HEK293T (cell line): ENCODE data around the gene CTNNA3.

Experiments
- CTCF ChIA-PET: fragments of 350-600 bp; formaldehyde crosslinking; extraction: SDS; loops from one replicate; lab custom pipeline; 2021; ENCODE audit warnings: antibody characterized with exemption, inconsistent platforms; lab: Yijun Ruan, JAX
- POLR2A ChIA-PET: fragments of 350-600 bp; formaldehyde crosslinking; extraction: SDS; loops from one replicate; lab custom pipeline; 2020; ENCODE audit warnings: antibody characterized with exemption, inconsistent platforms; lab: Yijun Ruan, JAX
- DNase-seq: peaks from one replicate; pipeline ENCODE4 v3.0.0; 2012; ENCODE audit warnings: mixed read lengths; ENCODE audit errors: extremely low spot score
- ARNT ChIP-seq: fragments of 450-650 bp; IDR thresholded peaks from 2 replicates; pipeline ENCODE4 v1.6.1; 2017; ENCODE audit warnings: mild to moderate bottlenecking
- BHLHE40 ChIP-seq: fragments of 450-650 bp; IDR thresholded peaks from 2 replicates; pipeline ENCODE4 v1.6.1; 2016; ENCODE audit warnings: mild to moderate bottlenecking, moderate library complexity, borderline replicate concordance
- CTBP1 ChIP-seq: fragments of 450-650 bp; IDR thresholded peaks from 2 replicates; pipeline ENCODE4 v1.6.1; 2016; ENCODE audit warnings: borderline replicate concordance
- ELF4 ChIP-seq: fragments of 450-650 bp; IDR thresholded peaks from 2 replicates; pipeline ENCODE4 v1.6.1; 2017; ENCODE audit warnings: antibody characterized with exemption
- FOXA1 ChIP-seq: fragments of 450-650 bp; IDR thresholded peaks from 2 replicates; pipeline ENCODE4 v1.6.1; 2016; ENCODE audit warnings: mild to moderate bottlenecking
- FOXK2 ChIP-seq: fragments of 450-650 bp; IDR thresholded peaks from 2 replicates; pipeline ENCODE4 v1.6.1; 2016; ENCODE audit warnings: mild to moderate bottlenecking
- FOXM1 ChIP-seq: fragments of 450-650 bp; IDR thresholded peaks from 2 replicates; pipeline ENCODE4 v1.6.1; 2017; ENCODE audit warnings: mild to moderate bottlenecking, borderline replicate concordance
- HDGF ChIP-seq: fragments of 450-650 bp; IDR thresholded peaks from 2 replicates; pipeline ENCODE4 v1.6.1; 2017; ENCODE audit warnings: antibody characterized with exemption, borderline replicate concordance
- L3MBTL2 ChIP-seq: fragments of 450-650 bp; conservative IDR thresholded peaks from 2 replicates; pipeline ENCODE4 v1.6.1; 2016; ENCODE audit warnings: mild to moderate bottlenecking
- LEF1 ChIP-seq: fragments of 450-650 bp; IDR thresholded peaks from 2 replicates; pipeline ENCODE4 v1.6.1; 2017; ENCODE audit warnings: mild to moderate bottlenecking, borderline replicate concordance
- NFRKB ChIP-seq: fragments of 450-650 bp; IDR thresholded peaks from 2 replicates; pipeline ENCODE4 v1.6.1; 2016; ENCODE audit warnings: mild to moderate bottlenecking, moderate library complexity
- SP1 ChIP-seq: fragments of 450-650 bp; IDR thresholded peaks from 2 replicates; pipeline ENCODE4 v1.6.1; 2017
- SUZ12 ChIP-seq: fragments of 450-650 bp; IDR thresholded peaks from 2 replicates; pipeline ENCODE4 v1.6.1; 2016; ENCODE audit warnings: mild to moderate bottlenecking
- TARDBP ChIP-seq: fragments of 450-650 bp; IDR thresholded peaks from 2 replicates; pipeline ENCODE4 v1.6.1; 2016
- ZNF384 ChIP-seq: fragments of 450-650 bp; IDR thresholded peaks from 2 replicates; pipeline ENCODE4 v1.6.1; 2016
- TF ChIP-seq, protein P1 (sequence below): fragments of 450-650 bp; IDR thresholded peaks from 2 replicates; pipeline ENCODE4 v1.6.1; 2016

CTNNA3 gene

DNA sequence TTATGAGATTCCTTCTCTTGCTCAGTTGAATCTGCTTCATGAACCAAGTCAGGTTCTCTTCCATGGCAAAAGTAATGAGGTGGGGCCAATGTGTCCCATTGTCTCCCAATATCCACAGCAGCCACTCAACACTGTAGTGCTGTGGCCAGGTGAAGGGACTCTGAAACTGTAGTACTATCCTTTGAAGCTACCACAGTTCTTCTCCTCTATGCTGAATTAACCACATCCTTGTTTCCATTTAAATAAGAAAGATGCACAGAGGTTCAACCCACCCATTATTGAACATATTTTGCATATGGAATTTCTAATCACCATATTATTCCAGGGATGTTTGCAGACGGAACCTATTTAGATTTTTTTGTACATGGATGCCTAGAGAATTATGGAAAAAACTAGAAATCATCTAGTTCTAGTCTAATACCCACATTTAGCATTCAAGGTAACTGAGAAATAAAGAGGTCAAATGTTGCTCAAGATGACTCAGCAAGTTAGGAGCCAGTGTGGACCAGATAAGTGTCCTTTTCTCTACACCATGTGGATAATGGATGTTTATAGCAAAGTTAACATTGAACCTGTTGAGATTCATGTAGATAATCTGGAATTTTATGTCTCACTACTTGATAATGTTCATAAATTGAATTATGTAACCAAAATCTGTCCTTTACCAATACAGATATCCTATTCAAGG, 705.7 kb downstream of the CTNNA3 start:
- POLR2A ChIA-PET = no interaction called here
- CTCF ChIA-PET = no interaction called here
- no peak for DNase-seq
- TF ChIP-seq HDGF (no peak), BHLHE40 (no peak), L3MBTL2 (no peak), LEF1 (no peak), FOXM1 (no peak), SUZ12 (no peak), ELF4 (no peak), ARNT (no peak), CTBP1 (no peak), ZNF384 (no peak), TARDBP (no peak), FOXK2 (no peak), NFRKB (no peak), FOXA1 (no peak), SP1 (no peak)
- TF ChIP-seq, protein P1, sequence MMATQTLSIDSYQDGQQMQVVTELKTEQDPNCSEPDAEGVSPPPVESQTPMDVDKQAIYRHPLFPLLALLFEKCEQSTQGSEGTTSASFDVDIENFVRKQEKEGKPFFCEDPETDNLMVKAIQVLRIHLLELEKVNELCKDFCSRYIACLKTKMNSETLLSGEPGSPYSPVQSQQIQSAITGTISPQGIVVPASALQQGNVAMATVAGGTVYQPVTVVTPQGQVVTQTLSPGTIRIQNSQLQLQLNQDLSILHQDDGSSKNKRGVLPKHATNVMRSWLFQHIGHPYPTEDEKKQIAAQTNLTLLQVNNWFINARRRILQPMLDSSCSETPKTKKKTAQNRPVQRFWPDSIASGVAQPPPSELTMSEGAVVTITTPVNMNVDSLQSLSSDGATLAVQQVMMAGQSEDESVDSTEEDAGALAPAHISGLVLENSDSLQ = no peak

DNA sequence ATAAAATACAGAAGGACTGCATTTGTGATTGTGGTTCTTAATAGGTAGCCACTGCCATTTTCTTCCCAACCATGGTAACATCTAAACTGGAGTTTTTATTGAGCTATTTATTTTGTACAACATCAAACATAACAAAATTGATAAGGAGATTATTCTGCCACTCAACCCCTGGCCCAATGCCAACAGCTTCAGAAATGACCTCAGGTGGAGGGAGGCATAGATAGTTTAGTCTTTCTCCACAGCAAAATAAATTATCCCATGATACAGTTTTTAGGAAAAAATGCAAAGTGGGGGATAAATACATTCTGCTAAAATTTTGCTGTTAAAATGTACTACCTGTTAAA, 712.5 kb downstream of the CTNNA3 start:
- POLR2A ChIA-PET = no interaction called here
- TF ChIP-seq L3MBTL2 = no peak
- TF ChIP-seq TARDBP = no peak
- TF ChIP-seq, protein P1 = no peak
- no peak for TF ChIP-seq FOXM1
- DNase-seq = no peak
- CTCF ChIA-PET = no interaction called here

DNA sequence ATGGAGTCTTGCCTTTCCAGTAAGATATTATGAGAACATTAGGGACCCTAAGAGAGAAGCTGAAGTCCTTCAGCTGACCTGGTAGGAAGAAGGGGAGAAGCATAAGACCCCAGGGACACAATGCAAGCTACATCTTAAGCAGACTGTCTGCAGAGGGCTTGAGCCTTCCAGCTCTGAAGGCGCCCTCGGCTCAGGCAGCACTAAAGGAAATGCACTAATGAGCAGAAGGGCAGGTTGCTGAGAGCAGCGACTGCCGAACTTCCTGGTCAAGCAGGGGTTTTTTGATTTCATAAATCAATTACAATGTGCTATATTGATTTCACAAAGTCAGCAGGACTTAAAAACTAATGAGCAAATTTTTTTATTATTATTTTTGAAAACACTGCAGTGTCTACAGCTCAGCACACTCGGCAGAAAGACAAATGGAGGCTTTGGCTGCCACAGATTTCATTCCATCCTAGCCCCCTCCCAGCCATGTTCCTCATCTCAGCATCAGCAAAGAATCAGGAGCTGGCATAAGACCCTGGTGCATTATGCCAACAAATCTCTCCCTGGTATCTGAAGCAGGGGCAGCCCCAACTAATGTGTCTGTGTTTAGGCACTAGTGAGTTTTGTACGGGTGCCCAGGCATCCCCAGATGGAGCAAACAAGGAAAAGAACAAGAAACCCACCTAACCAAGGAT, 713.1 kb downstream of the CTNNA3 start:
- no peak for TF ChIP-seq FOXM1
- TF ChIP-seq, protein P1 = no peak
- no peak for TF ChIP-seq SP1
- no peak for TF ChIP-seq TARDBP
- no peak for TF ChIP-seq NFRKB
- no peak for TF ChIP-seq L3MBTL2
- no peak for TF ChIP-seq FOXA1
- no peak for TF ChIP-seq BHLHE40
- TF ChIP-seq CTBP1 = no peak
- TF ChIP-seq HDGF = no peak
- TF ChIP-seq ELF4 = no peak
- TF ChIP-seq ZNF384 = no peak
- TF ChIP-seq LEF1 = no peak
- TF ChIP-seq ARNT = no peak
- TF ChIP-seq FOXK2 = no peak
- TF ChIP-seq SUZ12 = no peak
- ChIA-PET POLR2A (no interaction called here), CTCF (no interaction called here)
- peak; percentile 12 for DNase-seq

DNA sequence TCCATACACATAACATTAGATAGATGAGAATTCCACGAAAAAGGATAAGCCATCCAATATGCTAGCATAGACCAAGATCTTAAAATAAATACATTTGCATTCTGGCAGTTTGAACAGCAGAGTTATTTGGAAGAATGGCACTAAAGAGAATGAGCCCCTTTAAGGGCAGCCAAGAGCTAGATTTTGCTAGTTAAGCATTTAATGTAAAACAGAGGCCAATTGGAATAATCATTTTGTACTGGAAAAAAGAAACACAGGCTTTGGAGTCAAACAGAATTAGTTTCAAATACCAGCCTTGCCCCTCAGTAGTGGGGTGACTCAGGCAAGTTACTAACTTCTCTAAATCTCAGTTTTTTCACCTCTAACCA, 714.0 kb downstream of the CTNNA3 start:
- no peak for DNase-seq
- ChIA-PET CTCF (no interaction called here), POLR2A (no interaction called here)
- TF ChIP-seq L3MBTL2 (no peak), SUZ12 (no peak)

DNA sequence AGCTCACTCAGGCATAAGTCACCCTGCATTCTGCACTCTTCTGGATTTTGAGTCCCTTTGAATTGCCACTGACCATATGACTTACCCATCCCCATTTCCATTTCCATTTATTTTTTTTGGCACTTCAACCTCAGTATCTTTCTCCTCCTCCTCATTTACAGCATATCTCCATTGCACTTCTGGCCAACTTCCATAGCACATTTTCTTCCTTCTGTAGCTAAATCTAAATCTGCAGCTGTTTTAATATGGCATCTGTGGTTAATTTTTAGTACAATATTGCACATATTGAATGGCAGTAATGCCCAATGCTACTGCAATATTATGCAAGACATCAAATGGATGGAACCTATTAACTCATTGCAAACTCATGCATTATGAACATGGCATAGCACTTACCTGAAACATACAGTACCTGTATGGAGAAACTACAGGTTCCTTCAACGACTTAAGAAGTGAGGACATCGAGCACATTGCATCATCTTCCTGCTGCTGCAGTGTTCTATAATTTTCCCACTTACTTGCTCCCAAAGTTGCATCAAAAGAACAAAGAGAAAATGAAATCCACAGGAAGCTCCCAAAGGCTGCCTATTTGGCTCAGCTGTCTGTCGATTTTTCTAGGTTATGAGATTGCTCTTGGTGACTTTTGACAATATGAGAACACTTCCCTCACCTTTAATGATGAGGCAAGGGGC, 714.5 kb downstream of the CTNNA3 start:
- no peak for DNase-seq
- CTCF ChIA-PET = no interaction called here
- POLR2A ChIA-PET = no interaction called here
- TF ChIP-seq, protein P1 = no peak
- TF ChIP-seq FOXM1 (no peak), ARNT (no peak)

DNA sequence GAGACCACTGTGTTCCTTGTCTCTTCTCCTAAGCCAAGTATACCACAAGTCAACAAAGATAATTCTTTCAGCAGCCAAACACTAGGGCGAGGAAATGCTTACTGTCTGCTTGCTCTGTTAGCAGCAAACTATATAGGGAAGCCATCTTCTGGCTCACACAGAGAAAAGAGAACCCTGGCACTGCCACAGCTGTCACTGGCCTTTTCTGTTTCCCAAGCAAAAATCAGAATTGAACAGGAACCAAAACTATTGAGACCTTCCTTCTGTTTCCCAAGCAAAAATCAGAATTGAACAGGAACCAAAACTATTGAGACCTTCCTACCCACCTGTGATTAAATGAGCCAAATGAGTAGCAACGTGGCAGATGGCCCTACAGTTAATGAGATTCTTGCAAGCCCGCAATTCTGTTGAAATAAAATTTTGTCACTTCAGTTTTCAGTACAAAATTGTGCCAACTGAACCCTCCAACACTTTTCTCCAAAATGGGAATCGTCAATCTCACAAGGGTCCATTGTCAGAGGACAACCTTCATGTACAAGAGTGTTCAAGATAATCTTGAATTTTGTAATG, 715.7 kb downstream of the CTNNA3 start:
- ChIA-PET CTCF (no interaction called here), POLR2A (no interaction called here)
- no peak for TF ChIP-seq NFRKB
- TF ChIP-seq FOXK2 = no peak
- no peak for TF ChIP-seq FOXA1
- TF ChIP-seq CTBP1 = no peak
- no peak for TF ChIP-seq SUZ12
- TF ChIP-seq SP1 = no peak
- TF ChIP-seq BHLHE40 = no peak
- TF ChIP-seq FOXM1 = no peak
- no peak for TF ChIP-seq L3MBTL2
- TF ChIP-seq, protein P1 = no peak
- TF ChIP-seq ZNF384 = no peak
- no peak for TF ChIP-seq TARDBP
- TF ChIP-seq ELF4 = no peak
- TF ChIP-seq LEF1 = no peak
- no peak for TF ChIP-seq HDGF
- no peak for TF ChIP-seq ARNT
- DNase-seq = no peak
